Body of pancreas (tissue), 4 donors: ENCODE results near the gene LBP.

Experiments used
- CTCF ChIP-seq, 7 experiments: fragments of 450-650 bp in 4 of 7; fragments of 200-600 bp in 3 of 7; sonication (generic) in 3 of 7; IDR thresholded peaks; one replicate each; pipeline ENCODE4 v1.5.1; 2016 to 2019; ENCODE audit warnings: antibody characterized with exemption in 7 of 7
- POLR2A ChIP-seq, 3 donors: fragments of 450-650 bp; IDR thresholded peaks; one replicate each; pipeline ENCODE4 v1.6.1; 2016; ENCODE audit warnings: antibody characterized with exemption in 3 of 3, mild to moderate bottlenecking in 2 of 3

DNA sequence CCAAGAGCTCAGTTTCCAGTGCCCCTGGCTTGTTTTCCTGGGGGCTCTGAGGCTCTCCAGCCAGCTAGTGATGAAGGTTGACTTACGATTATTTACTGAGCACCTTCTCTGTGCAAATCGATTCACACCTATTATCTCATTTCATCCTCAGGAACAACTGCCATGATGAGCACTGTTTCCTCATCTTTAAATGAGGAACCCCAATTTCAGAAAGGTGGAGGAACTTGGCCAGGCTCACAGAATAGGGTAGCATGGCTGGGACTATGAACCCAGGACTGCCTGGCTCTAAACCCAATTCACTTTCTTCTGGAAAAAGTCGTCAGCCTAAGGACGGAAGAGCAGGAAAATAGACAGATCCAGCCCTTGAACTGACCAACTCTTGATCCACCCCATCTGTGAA is 45.8 kb upstream of the LBP start:
- TF ChIP-seq CTCF (IDR thresholded peaks at IDR 0.05) (no peak), POLR2A (IDR thresholded peaks at IDR 0.05) (no peak)
